GM06990 (cell line): ENCODE measurements around the gene RPL22L1.
"Not testable (repeated sequence)": the region's sequence is repeated elsewhere in the genome, so short reads cannot be mapped to it uniquely, and the experiment has no call there.

Experiments
- DNase-seq: peaks from one replicate; pipeline ENCODE4 v3.0.0-alpha.2; 2011; ENCODE audit not compliant: insufficient read length; ENCODE audit errors: extremely low read depth
- H3K27me3 ChIP-seq: replicated peaks from 2 replicates; pipeline ENCODE4 v1.6.0; 2011; ENCODE audit warnings: low read length; ENCODE audit not compliant: control insufficient read depth, insufficient read depth
- H3K36me3 ChIP-seq: 2 replicates; pipeline ENCODE4 v1.5.1; 2011; ENCODE audit warnings: low read length; ENCODE audit not compliant: control insufficient read depth, insufficient read depth
- H3K4me3 ChIP-seq: replicated peaks from 2 replicates; pipeline ENCODE4 v1.5.1; 2011; ENCODE audit warnings: low read depth, mild to moderate bottlenecking, control low read depth, low read length
- TF ChIP-seq, protein P1 (sequence below): IDR thresholded peaks from 2 replicates; pipeline ENCODE4 v1.5.1; 2011; ENCODE audit warnings: low read length, control low read depth, mild to moderate bottlenecking, inconsistent platforms; ENCODE audit not compliant: insufficient read depth, poor library complexity, severe bottlenecking

Gene RPL22L1

DNA sequence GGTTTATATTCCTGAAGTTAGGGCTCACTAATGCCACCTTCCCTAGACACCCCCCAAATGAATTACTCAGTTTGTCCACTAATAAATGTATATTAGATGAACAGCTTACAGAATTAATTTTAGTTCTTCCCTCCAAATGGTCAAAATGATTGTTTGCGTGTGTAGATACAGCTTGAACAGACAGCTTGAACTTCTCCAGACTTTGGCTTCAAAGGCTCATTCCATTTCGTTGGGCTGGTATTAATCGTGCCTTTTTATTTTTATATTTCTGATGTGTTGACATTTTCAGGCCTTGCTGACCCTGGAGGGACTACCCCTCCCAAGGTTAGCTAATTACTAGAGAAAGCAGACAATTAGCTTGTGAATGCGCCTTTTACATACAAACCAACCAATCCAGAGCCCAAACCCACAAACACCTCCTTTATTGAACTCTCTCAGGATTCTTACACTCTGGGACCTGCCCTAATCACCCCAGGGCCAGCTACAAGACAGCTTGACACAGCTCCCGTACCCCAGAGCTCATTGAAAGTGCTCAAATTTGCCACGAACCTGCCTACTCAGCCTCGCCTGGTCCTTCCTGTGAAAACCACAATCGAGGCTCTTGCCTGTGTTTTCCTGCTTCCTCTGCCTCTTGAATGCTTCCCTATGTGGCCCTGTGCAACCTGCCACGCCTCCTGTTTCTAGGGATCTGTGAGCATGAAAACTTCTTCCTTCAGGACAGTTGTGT lies 40.3 kb downstream of the RPL22L1 start:
- Histone ChIP-seq H3K27me3 (no peaks in the 10 kb centered on the region), H3K36me3 (no peaks in the 10 kb centered on the region), H3K4me3 (no peak overlapping the region)
- TF ChIP-seq, protein P1, sequence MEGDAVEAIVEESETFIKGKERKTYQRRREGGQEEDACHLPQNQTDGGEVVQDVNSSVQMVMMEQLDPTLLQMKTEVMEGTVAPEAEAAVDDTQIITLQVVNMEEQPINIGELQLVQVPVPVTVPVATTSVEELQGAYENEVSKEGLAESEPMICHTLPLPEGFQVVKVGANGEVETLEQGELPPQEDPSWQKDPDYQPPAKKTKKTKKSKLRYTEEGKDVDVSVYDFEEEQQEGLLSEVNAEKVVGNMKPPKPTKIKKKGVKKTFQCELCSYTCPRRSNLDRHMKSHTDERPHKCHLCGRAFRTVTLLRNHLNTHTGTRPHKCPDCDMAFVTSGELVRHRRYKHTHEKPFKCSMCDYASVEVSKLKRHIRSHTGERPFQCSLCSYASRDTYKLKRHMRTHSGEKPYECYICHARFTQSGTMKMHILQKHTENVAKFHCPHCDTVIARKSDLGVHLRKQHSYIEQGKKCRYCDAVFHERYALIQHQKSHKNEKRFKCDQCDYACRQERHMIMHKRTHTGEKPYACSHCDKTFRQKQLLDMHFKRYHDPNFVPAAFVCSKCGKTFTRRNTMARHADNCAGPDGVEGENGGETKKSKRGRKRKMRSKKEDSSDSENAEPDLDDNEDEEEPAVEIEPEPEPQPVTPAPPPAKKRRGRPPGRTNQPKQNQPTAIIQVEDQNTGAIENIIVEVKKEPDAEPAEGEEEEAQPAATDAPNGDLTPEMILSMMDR = no peak
- no peak for DNase-seq

DNA sequence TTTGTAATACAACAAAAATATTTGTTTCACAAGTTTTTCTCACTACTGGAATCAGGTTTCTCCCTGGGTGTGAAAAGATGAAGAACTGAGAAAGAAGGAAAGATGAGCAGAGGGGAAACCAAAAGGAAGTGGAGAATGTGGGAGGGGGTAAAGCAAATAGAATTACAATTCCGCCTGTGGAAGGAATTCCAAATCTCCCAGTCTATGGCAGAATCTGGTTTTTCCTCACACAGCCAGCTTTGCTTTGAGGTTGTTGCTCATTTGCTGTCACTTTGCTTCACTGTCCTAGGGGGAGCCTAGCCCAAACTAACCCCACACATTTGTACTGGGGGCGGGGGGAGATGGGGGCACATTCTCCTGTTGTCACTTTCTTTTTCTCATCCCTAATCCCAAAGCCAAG lies 43.9 kb downstream of the RPL22L1 start:
- TF ChIP-seq, protein P1 = no peak

GRCh38 chr3:170823562-170823961 lies 46.4 kb downstream of the RPL22L1 start:
- H3K4me3 ChIP-seq, H3K36me3 ChIP-seq, H3K27me3 ChIP-seq, DNase-seq: not testable (repeated sequence)

More for the DNA sequence above, 43.9 kb downstream of the RPL22L1 start:
- DNase-seq = no peak
- H3K36me3 ChIP-seq = no peaks in the 10 kb centered on the region
- H3K4me3 ChIP-seq = no peak overlapping the region
- no peaks in the 10 kb centered on the region; the same call in 1 of the 2 replicates for H3K27me3 ChIP-seq

GRCh38 chr3:170818325-170818724 lies 51.7 kb downstream of the RPL22L1 start:
- H3K27me3 ChIP-seq, DNase-seq, H3K36me3 ChIP-seq, H3K4me3 ChIP-seq: not testable (repeated sequence)

DNA sequence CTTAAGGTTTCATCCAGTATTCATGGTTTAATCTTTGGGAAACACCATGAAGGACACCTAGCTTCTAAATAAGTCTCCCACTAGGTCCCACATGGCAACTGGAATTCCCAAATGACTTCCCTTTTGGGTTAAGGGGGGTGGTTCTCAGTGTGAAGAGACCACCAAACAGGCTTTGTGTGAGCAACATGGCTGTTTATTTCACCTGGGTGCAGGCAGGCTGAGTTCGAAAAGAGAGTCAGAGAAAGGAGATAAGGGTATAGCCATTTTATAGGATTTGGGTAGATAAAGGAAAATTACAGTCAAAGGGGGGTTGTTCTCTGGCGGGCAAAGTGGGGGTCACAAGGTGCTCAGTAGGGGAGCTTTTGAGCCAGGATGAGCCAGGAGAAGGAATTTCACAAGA lies 52.5 kb downstream of the RPL22L1 start:
- H3K4me3 ChIP-seq, H3K27me3 ChIP-seq, H3K36me3 ChIP-seq, DNase-seq: not testable (repeated sequence)

GRCh38 chr3:170816841-170817240 lies 53.2 kb downstream of the RPL22L1 start:
- no peaks in the 10 kb centered on the region for H3K36me3 ChIP-seq
- no peak for DNase-seq
- no peaks in the 10 kb centered on the region for H3K27me3 ChIP-seq

DNA sequence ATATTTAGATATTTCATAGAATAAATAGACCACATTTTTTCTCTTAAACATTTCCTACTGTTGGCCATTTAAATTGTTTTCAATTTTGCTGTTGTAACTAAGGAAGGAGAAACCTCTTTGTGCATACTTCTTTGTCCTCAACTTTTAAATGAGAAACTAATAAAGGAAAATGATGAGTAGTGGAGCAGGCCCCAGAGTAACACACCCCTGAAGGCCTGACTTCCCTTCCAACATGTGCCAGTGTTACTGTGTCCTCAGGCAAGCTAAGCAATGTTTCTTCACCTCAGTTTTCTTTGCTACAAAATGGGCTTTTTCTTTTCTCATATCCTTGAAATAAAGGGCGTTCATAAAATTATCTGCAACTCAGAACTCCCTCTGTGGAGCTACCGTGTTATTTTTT lies 53.7 kb downstream of the RPL22L1 start:
- TF ChIP-seq, protein P1 = no peak
- Histone ChIP-seq H3K36me3 (no peaks in the 10 kb centered on the region), H3K4me3 (no peak overlapping the region), H3K27me3 (no peaks in the 10 kb centered on the region)
- DNase-seq = no peak

More at GRCh38 chr3:170816841-170817240, 53.2 kb downstream of the RPL22L1 start:
- TF ChIP-seq, protein P1 = no peak
- H3K4me3 ChIP-seq = no peak overlapping the region
